RKO (cell line): ENCODE data around the gene PPP1CA.
"Not testable (repeated sequence)": the region's sequence is repeated elsewhere in the genome, so short reads cannot be mapped to it uniquely, and the experiment has no call there.

ENCODE experiments used
- DNase-seq: peaks from one replicate; pipeline ENCODE4 v3.0.0-alpha.2; 2016; ENCODE audit warnings: low spot score

Gene PPP1CA

GRCh38 chr11:67434395-67434881, 32.8 kb upstream of the PPP1CA start:
- DNase-seq: no peak

GRCh38 chr11:67433536-67434394, 32.1 kb upstream of the PPP1CA start:
- DNase-seq: no peak

- no peak for DNase-seq
Measured at GRCh38 chr11:67432655-67433349, 31.1 kb upstream of the PPP1CA start.

GRCh38 chr11:67431346-67432249, 29.9 kb upstream of the PPP1CA start:
- DNase-seq: no peak

- DNase-seq: no peak
Measured at GRCh38 chr11:67429722-67430121, 28.1 kb upstream of the PPP1CA start.

GRCh38 chr11:67429038-67429668, 27.5 kb upstream of the PPP1CA start:
- DNase-seq: peak; percentile 47

- DNase-seq: peak; percentile 97
Measured at GRCh38 chr11:67428052-67429001, 26.7 kb upstream of the PPP1CA start, which contains the start of gene RPS6KB2. TSS of gene RPS6KB2 (plus strand) at chr11:67428494. CDS start at chr11:67428546, 52 bp downstream.

GRCh38 chr11:67427364-67427859, 25.8 kb upstream of the PPP1CA start:
- DNase-seq: not testable (repeated sequence)

GRCh38 chr11:67423891-67424613, 22.4 kb upstream of the PPP1CA start:
- DNase-seq: no peak

- DNase-seq: no peak
Measured at GRCh38 chr11:67423466-67423865, 21.8 kb upstream of the PPP1CA start.

- no peak for DNase-seq
Measured at GRCh38 chr11:67422891-67423290, 21.2 kb upstream of the PPP1CA start.

- no peak for DNase-seq
Measured at GRCh38 chr11:67421430-67422031, 19.9 kb upstream of the PPP1CA start.

GRCh38 chr11:67420646-67421429, 19.2 kb upstream of the PPP1CA start:
- DNase-seq: peak; percentile 90

GRCh38 chr11:67420147-67420645, 18.5 kb upstream of the PPP1CA start:
- no peak for DNase-seq

GRCh38 chr11:67419325-67420049, 17.8 kb upstream of the PPP1CA start:
- no peak for DNase-seq

GRCh38 chr11:67418476-67419281, 17.0 kb upstream of the PPP1CA start:
- DNase-seq: no peak
